Chondrocyte (in vitro differentiated cells): ENCODE data around the gene YEATS2. TPM values are rescaled to one million over a fixed set of nuclear protein-coding genes. Genes with fewer than 3 reads are reported as not detected.

Source experiments
- DNase-seq: peaks from one replicate; pipeline ENCODE4 v3.0.0; 2021; ENCODE audit warnings: mixed read lengths, low spot score
- H3K27ac Mint-ChIP-seq: one replicate; pipeline ENCODE4 v1.8.0; 2021; ENCODE audit warnings: mild to moderate bottlenecking, moderate library complexity, mixed read lengths; ENCODE audit not compliant: unreplicated experiment
- H3K27me3 Mint-ChIP-seq: 2 replicates; pipeline ENCODE4 v1.8.0; 2021; ENCODE audit warnings: low read depth, mixed read lengths
- H3K36me3 Mint-ChIP-seq: 2 replicates; pipeline ENCODE4 v1.8.0; 2021; ENCODE audit warnings: low read depth, mixed read lengths
- H3K4me1 Mint-ChIP-seq: 2 replicates; pipeline ENCODE4 v1.8.0; 2021; ENCODE audit warnings: low read depth, mild to moderate bottlenecking, mixed read lengths
- H3K4me3 Mint-ChIP-seq: one replicate; pipeline ENCODE4 v1.8.0; 2021; ENCODE audit warnings: mild to moderate bottlenecking, moderate library complexity, mixed read lengths; ENCODE audit not compliant: unreplicated experiment
- H3K9me3 Mint-ChIP-seq: 2 replicates; pipeline ENCODE4 v1.8.0; 2021; ENCODE audit warnings: low read depth, mixed read lengths
- CTCF ChIP-seq: fragments of 200-600 bp; sonication (generic); IDR thresholded peaks from 2 replicates; pipeline ENCODE4 v1.5.0; 2021; ENCODE audit warnings: antibody characterized with exemption, mild to moderate bottlenecking, moderate library complexity
- total RNA-seq: library from RNA; stranded (reverse); gene quantifications from 3 replicates; pipeline ENCODE4 v1.2.1, GENCODE V29; 2021

Gene YEATS2
- total RNA-seq, 1 donor from 2014 or later = 38.2 TPM

GRCh38 chr3:183690402-183690995, 7.1 kb upstream of the YEATS2 start:
- Mint-ChIP-seq H3K9me3 (no peaks in the 10 kb centered on the region), H3K36me3 (no peaks in the 10 kb centered on the region), H3K27me3 (no peaks in the 10 kb centered on the region), H3K4me3 (no peak overlapping the region), H3K27ac (no peak overlapping the region), H3K4me1 (peaks cover 8% of the 10 kb centered on the region)
- no peak for TF ChIP-seq CTCF
- DNase-seq = no peak

GRCh38 chr3:183692436-183692835, 5.2 kb upstream of the YEATS2 start:
- Mint-ChIP-seq H3K27ac (no peak overlapping the region), H3K4me3 (no peak overlapping the region), H3K27me3 (no peaks in the 10 kb centered on the region), H3K36me3 (no peaks in the 10 kb centered on the region), H3K4me1 (peaks cover 12% of the 10 kb centered on the region), H3K9me3 (no peaks in the 10 kb centered on the region)
- DNase-seq = no peak
- no peak for TF ChIP-seq CTCF

GRCh38 chr3:183695569-183696364, 1.8 kb upstream of the YEATS2 start:
- no peak for DNase-seq
- Mint-ChIP-seq H3K4me3 (no peak overlapping the region), H3K27ac (no peak overlapping the region), H3K27me3 (no peaks in the 10 kb centered on the region), H3K36me3 (no peaks in the 10 kb centered on the region), H3K9me3 (no peaks in the 10 kb centered on the region), H3K4me1 (peaks cover 32% of the 10 kb centered on the region)
- no peak for TF ChIP-seq CTCF

GRCh38 chr3:183697123-183697609, 431 bp upstream of the YEATS2 start:
- peak overlapping the region; percentile 45 for H3K27ac Mint-ChIP-seq
- no peak for DNase-seq
- no peaks in the 10 kb centered on the region for H3K27me3 Mint-ChIP-seq
- TF ChIP-seq CTCF = no peak
- peak overlapping the region; percentile 62 for H3K4me3 Mint-ChIP-seq
- H3K36me3 Mint-ChIP-seq = peaks cover 4% of the 10 kb centered on the region
- H3K9me3 Mint-ChIP-seq = no peaks in the 10 kb centered on the region
- H3K4me1 Mint-ChIP-seq = peaks cover 45% of the 10 kb centered on the region

GRCh38 chr3:183698318-183698751, 738 bp downstream of the YEATS2 start:
- Mint-ChIP-seq H3K27ac (peak overlapping the region; percentile 92), H3K27me3 (no peaks in the 10 kb centered on the region), H3K9me3 (no peaks in the 10 kb centered on the region), H3K4me1 (peaks cover 46% of the 10 kb centered on the region), H3K4me3 (peak overlapping the region; percentile 83), H3K36me3 (peaks cover 4% of the 10 kb centered on the region)
- TF ChIP-seq CTCF = no peak
- no peak for DNase-seq
